NT2/D1 (cell line): ENCODE results near the gene ITPR2.

Source experiments
- SUZ12 ChIP-seq: IDR thresholded peaks from 2 replicates; pipeline ENCODE4 v1.6.1; 2011; ENCODE audit not compliant: insufficient read length, insufficient read depth; ENCODE audit errors: extremely low read depth
- YY1 ChIP-seq: IDR thresholded peaks from 2 replicates; pipeline ENCODE4 v1.6.1; 2011; ENCODE audit not compliant: insufficient read length, insufficient read depth
- ZNF274 ChIP-seq: IDR thresholded peaks from 2 replicates; pipeline ENCODE4 v1.6.1; 2011; ENCODE audit warnings: mild to moderate bottlenecking, low read depth, low read length

- TF ChIP-seq SUZ12: no peak
- TF ChIP-seq ZNF274: no peak
- no peak for TF ChIP-seq YY1
Measured at GRCh38 chr12:26648066-26648465, 184.9 kb downstream of the ITPR2 start.
